ENCODE results near the gene TMEM190.

The TMEM190 gene

GRCh38 chr19:55341595-55342531 is 34.8 kb upstream of the TMEM190 start (continued):
- TF ChIP-seq ZNF639 (tag by site-specific recombination; IDR thresholded peaks at IDR 0.05) (no peak), PRDM1 (tag by site-specific recombination; IDR thresholded peaks at IDR 0.05) (no peak), ZSCAN30 (tag by site-specific recombination; IDR thresholded peaks at IDR 0.05) (no peak), KLF8 (tag by site-specific recombination; IDR thresholded peaks at IDR 0.05) (no peak), ZNF169 (tag by site-specific recombination; IDR thresholded peaks at IDR 0.05) (no peak), ZNF398 (tag by site-specific recombination; IDR thresholded peaks at IDR 0.05) (no peak), ZNF248 (tag by site-specific recombination; IDR thresholded peaks at IDR 0.05) (no peak), ZFP69B (tag by site-specific recombination; IDR thresholded peaks at IDR 0.05) (no peak), ZXDB (tag by site-specific recombination; IDR thresholded peaks at IDR 0.05) (peak; percentile 27; the same call in 1 of the 2 replicates), ZNF18 (tag by site-specific recombination; IDR thresholded peaks at IDR 0.05) (no peak), ZNF776 (tag by site-specific recombination; IDR thresholded peaks at IDR 0.05; ENCODE audit: borderline replicate concordance) (no peak), SP7 (tag by site-specific recombination; IDR thresholded peaks at IDR 0.05) (no peak), ZNF791 (tag by site-specific recombination; IDR thresholded peaks at IDR 0.05) (no peak), ZFP37 (tag by site-specific recombination; IDR thresholded peaks at IDR 0.05) (no peak), KLF1 (tag by site-specific recombination; IDR thresholded peaks at IDR 0.05) (no peak), BCL11A (tag by site-specific recombination; IDR thresholded peaks at IDR 0.05; ENCODE audit: low read depth) (no peak), ZNF341 (tag by site-specific recombination; IDR thresholded peaks at IDR 0.05; ENCODE audit: low read depth) (no peak), ZNF843 (tag by site-specific recombination; IDR thresholded peaks at IDR 0.05) (no peak), GLIS1 (tag by site-specific recombination; IDR thresholded peaks at IDR 0.05) (peak; percentile 40; the same call in 1 of the 2 replicates), ZNF473 (tag by site-specific recombination; IDR thresholded peaks at IDR 0.05) (no peak), SCRT2 (tag by site-specific recombination; IDR thresholded peaks at IDR 0.05) (peak; percentile 97), ZNF391 (tag by site-specific recombination; IDR thresholded peaks at IDR 0.05; ENCODE audit: borderline replicate concordance, low read depth) (0 out of 2 replicates have a peak, but pooled peaks have one; percentile 19), ZNF324 (tag by site-specific recombination; IDR thresholded peaks at IDR 0.05) (no peak)

GRCh38 chr19:55344444-55344843 is 32.2 kb upstream of the TMEM190 start:
- Histone ChIP-seq H3K36me3 (ENCODE audit: control insufficient read depth in 2 of 2, insufficient read depth in 1 of 2, low read length in 2 of 2) (peaks cover 3 to 58% of the 10 kb centered on the region in 2 experiments), H3K27ac (ENCODE audit: extremely low read depth, low read depth, low read length) (peak overlapping the region; percentile 53; the same call in 1 of the 2 replicates), H3K4me1 (ENCODE audit: control insufficient read depth, insufficient read depth, low read length) (peaks cover 13% of the 10 kb centered on the region), H3K4me3 (ENCODE audit: low read depth, low read length) (no peak overlapping the region), H3K9me3 (ENCODE audit: control insufficient read depth, insufficient read depth, low read depth, low read length) (no peaks in the 10 kb centered on the region)
- ChIA-PET POLR2A (interaction anchor here (0.7 to 1.7 kb wide), 3 partner anchors 24 to 104 kb away, joined by 3 to 5 read pairs (median 5); no protein-coding TSS in a partner anchor), CTCF (interaction anchor here (1.6 kb wide), 1 partner anchor 52 kb away, joined by 3 read pairs; no protein-coding TSS in a partner anchor)
- TF ChIP-seq ZNF514 (tag by site-specific recombination; IDR thresholded peaks at IDR 0.05) (no peak), ZIC2 (tag by site-specific recombination; IDR thresholded peaks at IDR 0.05) (peak; percentile 66), GLIS2 (tag by site-specific recombination; IDR thresholded peaks at IDR 0.05) (peak; percentile 40), ZNF184 (tag by site-specific recombination; IDR thresholded peaks at IDR 0.05) (no peak), ZSCAN4 (tag by site-specific recombination; IDR thresholded peaks at IDR 0.05) (no peak), ZNF623 (tag by site-specific recombination; IDR thresholded peaks at IDR 0.05) (no peak), GFI1B (tag by site-specific recombination; IDR thresholded peaks at IDR 0.05) (no peak), ZNF670 (tag by site-specific recombination; IDR thresholded peaks at IDR 0.05; ENCODE audit: low read depth) (no peak), BCL11B (tag by site-specific recombination; IDR thresholded peaks at IDR 0.05; ENCODE audit: low read depth) (no peak), ZNF214 (tag by site-specific recombination; IDR thresholded peaks at IDR 0.05; ENCODE audit: borderline replicate concordance) (no peak)

Data from HEK293 (cell line).